GM23338 (cell line): Measurements from ENCODE around the gene ACSL3. TPM values are rescaled to one million over a fixed set of nuclear protein-coding genes. Genes with fewer than 3 reads are reported as not detected.
A peak's percentile ranks its signal among the peaks of the same experiment; 100 is the strongest.

Experiments
- ATAC-seq: fragments of 200-7000 bp; cut with Tn5 transposase; 3 replicates; pipeline ENCODE4 v1.9.1; 2020
- DNase-seq: peaks from one replicate; pipeline ENCODE4 v3.0.0-alpha.2; 2015; ENCODE audit warnings: low spot score
- H2AFZ ChIP-seq: fragments of 200-600 bp; sonication (generic); 2 replicates; pipeline ENCODE4 v1.8.0; 2016; ENCODE audit warnings: antibody characterized with exemption, mild to moderate bottlenecking, moderate library complexity
- H3F3A ChIP-seq: fragments of 200-600 bp; sonication (generic); replicated peaks from 2 replicates; pipeline ENCODE4 v1.8.0; 2017; ENCODE audit warnings: antibody characterized with exemption, mixed run types, low read depth
- H3K27ac ChIP-seq: fragments of 200-600 bp; sonication (generic); 2 replicates; pipeline ENCODE4 v1.6.1; 2016; ENCODE audit warnings: low read depth
- H3K27me3 ChIP-seq: fragments of 200-600 bp; sonication (generic); 2 replicates; pipeline ENCODE4 v1.8.0; 2016; ENCODE audit warnings: mild to moderate bottlenecking, mixed run types, moderate library complexity; ENCODE audit not compliant: insufficient read depth
- H3K36me3 ChIP-seq: fragments of 200-600 bp; sonication (generic); 2 replicates; pipeline ENCODE4 v1.8.0; 2016; ENCODE audit warnings: mild to moderate bottlenecking; ENCODE audit not compliant: insufficient read depth
- H3K4me1 ChIP-seq: fragments of 200-600 bp; sonication (generic); 2 replicates; pipeline ENCODE4 v1.8.0; 2016; ENCODE audit warnings: mild to moderate bottlenecking, moderate library complexity; ENCODE audit not compliant: insufficient read depth
- H3K4me2 ChIP-seq: fragments of 200-600 bp; sonication (generic); 2 replicates; pipeline ENCODE4 v1.7.1; 2017; ENCODE audit warnings: mixed run types
- H3K4me3 ChIP-seq: fragments of 200-600 bp; sonication (generic); 2 replicates; pipeline ENCODE4 v1.6.1; 2016; ENCODE audit warnings: mixed run types
- H3K79me2 ChIP-seq: fragments of 200-600 bp; sonication (generic); replicated peaks from 2 replicates; pipeline ENCODE4 v1.8.0; 2017; ENCODE audit warnings: mild to moderate bottlenecking; ENCODE audit not compliant: insufficient read depth
- H3K9me2 ChIP-seq: fragments of 200-600 bp; sonication (generic); 2 replicates; pipeline ENCODE4 v1.8.0; 2017; ENCODE audit not compliant: insufficient read depth
- H4K20me1 ChIP-seq: fragments of 200-600 bp; sonication (generic); replicated peaks from 2 replicates; pipeline ENCODE4 v1.8.0; 2017; ENCODE audit warnings: mild to moderate bottlenecking; ENCODE audit not compliant: insufficient read depth
- H3K27ac Mint-ChIP-seq: 2 replicates; pipeline ENCODE4 v1.8.0; 2020; ENCODE audit warnings: inconsistent platforms, mild to moderate bottlenecking, moderate library complexity, mixed read lengths
- H3K27me3 Mint-ChIP-seq: 3 replicates; pipeline ENCODE4 v1.8.0; 2022; ENCODE audit warnings: low read depth, mild to moderate bottlenecking, moderate library complexity, mixed read lengths, inconsistent platforms; ENCODE audit not compliant: insufficient read depth, poor library complexity
- H3K36me3 Mint-ChIP-seq: 3 replicates; pipeline ENCODE4 v1.8.0; 2021; ENCODE audit warnings: low read depth, mild to moderate bottlenecking, inconsistent platforms, moderate library complexity, mixed read lengths
- H3K4me1 Mint-ChIP-seq: 3 replicates; pipeline ENCODE4 v1.8.0; 2020; ENCODE audit warnings: mild to moderate bottlenecking, inconsistent platforms, mixed read lengths
- H3K4me3 Mint-ChIP-seq: 3 replicates; pipeline ENCODE4 v1.8.0; 2021; ENCODE audit warnings: moderate library complexity, mild to moderate bottlenecking, inconsistent platforms, mixed read lengths
- H3K9me3 Mint-ChIP-seq: 3 replicates; pipeline ENCODE4 v1.8.0; 2020; ENCODE audit warnings: moderate library complexity, mild to moderate bottlenecking, inconsistent platforms, mixed read lengths
- CREB1 ChIP-seq: fragments of 250-450 bp; sonication (Bioruptor Pico); IDR thresholded peaks from 2 replicates; pipeline ENCODE4 v1.5.0; 2020; ENCODE audit warnings: low read depth, mild to moderate bottlenecking, moderate library complexity
- ETS1 ChIP-seq: IDR thresholded peaks from 2 replicates; pipeline ENCODE4 v1.6.1; 2016; ENCODE audit warnings: antibody characterized with exemption
- EZH2 ChIP-seq: fragments of 200-600 bp; sonication (generic); IDR thresholded peaks from one replicate; pipeline ENCODE4 v1.8.0; 2017; ENCODE audit warnings: antibody characterized with exemption, mild to moderate bottlenecking, low read depth; ENCODE audit not compliant: unreplicated experiment
- EZH2phosphoT487 ChIP-seq: fragments of 200-600 bp; sonication (generic); IDR thresholded peaks from one replicate; pipeline ENCODE4 v1.8.1; 2018; ENCODE audit warnings: antibody characterized with exemption; ENCODE audit not compliant: unreplicated experiment
- JUNB ChIP-seq: IDR thresholded peaks from one replicate; pipeline ENCODE4 v1.6.1; 2016; ENCODE audit warnings: antibody characterized with exemption; ENCODE audit not compliant: unreplicated experiment
- NANOG ChIP-seq: IDR thresholded peaks from 2 replicates; pipeline ENCODE4 v1.6.1; 2016; ENCODE audit warnings: antibody characterized with exemption, borderline replicate concordance
- POLR2AphosphoS5 ChIP-seq: IDR thresholded peaks from 2 replicates; pipeline ENCODE4 v1.6.1; 2016; ENCODE audit warnings: antibody characterized with exemption, low read depth
- REST ChIP-seq: IDR thresholded peaks from one replicate; pipeline ENCODE4 v1.6.1; 2018; ENCODE audit warnings: antibody characterized with exemption; ENCODE audit not compliant: unreplicated experiment
- STAT1 ChIP-seq: IDR thresholded peaks from one replicate; pipeline ENCODE4 v1.6.1; 2016; ENCODE audit warnings: antibody characterized with exemption; ENCODE audit not compliant: unreplicated experiment
- ZNF114 ChIP-seq: fragments of 250-450 bp; sonication (Bioruptor Pico); IDR thresholded peaks from 2 replicates; pipeline ENCODE4 v1.5.0; 2020; ENCODE audit warnings: mild to moderate bottlenecking, moderate library complexity
- ZNF331 ChIP-seq: fragments of 250-450 bp; sonication (Bioruptor Pico); IDR thresholded peaks from 2 replicates; pipeline ENCODE4 v1.5.0; 2020; ENCODE audit warnings: low read depth, mild to moderate bottlenecking, moderate library complexity
- polyA plus RNA-seq: library from polyadenylated mRNA; unstranded; fragments of >200 nt; fragmentation: Nextera tagmentation; extraction: Ambion mirVana; gene quantifications from 2 replicates; pipeline ENCODE4 v1.2.1, GENCODE V29; 2016
- total RNA-seq: library from RNA; depleted of rRNA; stranded (reverse); fragments of >200 nt; shearing (Covaris generic); gene quantifications from 2 replicates; pipeline ENCODE4 v1.2.3, GENCODE V29; 2014
- TF ChIP-seq, protein P1 (sequence below), 2 experiments: fragments of 200-600 bp in 1 of 2; sonication (generic) in 1 of 2; conservative IDR thresholded peaks; 2 replicates each; pipeline versions ENCODE4 v1.5.1 to v1.6.1; 2016 to 2017; ENCODE audit warnings: antibody characterized with exemption in 2 of 2, low read depth in 2 of 2, mild to moderate bottlenecking in 2 of 2, moderate library complexity in 1 of 2

Gene ACSL3
- total and polyA plus RNA-seq, 2 experiments from 2014 or later: 55.3 to 130 TPM

GRCh38 chr2:222960126-222960525, 99.3 kb downstream of the ACSL3 start:
- Histone ChIP-seq H2AFZ (peak overlapping the region; percentile 12), H3K27ac (no peak overlapping the region), H3K4me3 (no peak overlapping the region), H3K4me2 (no peak overlapping the region), H3F3A (no peaks in the 10 kb centered on the region), H3K36me3 (no peaks in the 10 kb centered on the region), H3K27me3 (no peaks in the 10 kb centered on the region), H3K9me2 (peaks cover 7% of the 10 kb centered on the region), H3K4me1 (no peaks in the 10 kb centered on the region), H4K20me1 (no peaks in the 10 kb centered on the region), H3K79me2 (no peaks in the 10 kb centered on the region)
- H3K4me3 Mint-ChIP-seq: no peak overlapping the region
- peaks cover 13% of the 10 kb centered on the region for H3K36me3 Mint-ChIP-seq
- peaks cover 11% of the 10 kb centered on the region for H3K9me3 Mint-ChIP-seq
- no peak for ATAC-seq
- H3K27ac Mint-ChIP-seq: no peak overlapping the region
- TF ChIP-seq EZH2: no peak
- TF ChIP-seq ZNF114 (CRISPR knock-in tag): no peak
- TF ChIP-seq NANOG: no peak
- TF ChIP-seq, protein P1, sequence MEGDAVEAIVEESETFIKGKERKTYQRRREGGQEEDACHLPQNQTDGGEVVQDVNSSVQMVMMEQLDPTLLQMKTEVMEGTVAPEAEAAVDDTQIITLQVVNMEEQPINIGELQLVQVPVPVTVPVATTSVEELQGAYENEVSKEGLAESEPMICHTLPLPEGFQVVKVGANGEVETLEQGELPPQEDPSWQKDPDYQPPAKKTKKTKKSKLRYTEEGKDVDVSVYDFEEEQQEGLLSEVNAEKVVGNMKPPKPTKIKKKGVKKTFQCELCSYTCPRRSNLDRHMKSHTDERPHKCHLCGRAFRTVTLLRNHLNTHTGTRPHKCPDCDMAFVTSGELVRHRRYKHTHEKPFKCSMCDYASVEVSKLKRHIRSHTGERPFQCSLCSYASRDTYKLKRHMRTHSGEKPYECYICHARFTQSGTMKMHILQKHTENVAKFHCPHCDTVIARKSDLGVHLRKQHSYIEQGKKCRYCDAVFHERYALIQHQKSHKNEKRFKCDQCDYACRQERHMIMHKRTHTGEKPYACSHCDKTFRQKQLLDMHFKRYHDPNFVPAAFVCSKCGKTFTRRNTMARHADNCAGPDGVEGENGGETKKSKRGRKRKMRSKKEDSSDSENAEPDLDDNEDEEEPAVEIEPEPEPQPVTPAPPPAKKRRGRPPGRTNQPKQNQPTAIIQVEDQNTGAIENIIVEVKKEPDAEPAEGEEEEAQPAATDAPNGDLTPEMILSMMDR (conservative IDR thresholded peaks at IDR 0.05; ENCODE audit: low read depth in 2 of 2): no peak
- TF ChIP-seq REST: no peak
- no peak for TF ChIP-seq ZNF331 (CRISPR knock-in tag)
- TF ChIP-seq CREB1 (CRISPR knock-in tag): no peak
- TF ChIP-seq EZH2phosphoT487: no peak
- no peak for TF ChIP-seq JUNB
- peaks cover 6% of the 10 kb centered on the region for H3K4me1 Mint-ChIP-seq
- peaks cover 5% of the 10 kb centered on the region for H3K27me3 Mint-ChIP-seq
- DNase-seq: no peak

DNA sequence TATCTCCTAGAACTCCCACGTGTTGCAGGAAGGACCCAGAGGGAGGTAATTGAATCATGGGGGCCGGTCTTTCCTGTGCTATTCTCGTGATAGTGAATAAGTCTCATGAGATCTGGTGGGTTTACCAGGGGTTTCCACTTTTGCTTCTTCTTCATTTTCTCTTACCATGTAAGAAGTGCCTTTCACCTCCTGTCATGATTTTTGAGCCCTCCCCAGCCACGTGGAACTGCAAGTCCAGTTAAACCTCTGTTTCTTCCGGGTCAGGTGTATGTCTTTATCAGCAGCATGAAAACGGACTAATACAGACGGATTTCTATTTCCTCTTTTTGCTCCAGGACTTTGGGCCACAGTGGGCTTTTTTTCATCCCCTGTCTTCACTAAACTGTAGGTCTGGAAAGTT, 102.8 kb downstream of the ACSL3 start:
- Mint-ChIP-seq H3K9me3 (peaks cover 11% of the 10 kb centered on the region), H3K27ac (no peak overlapping the region), H3K4me3 (no peak overlapping the region), H3K27me3 (peaks cover 5% of the 10 kb centered on the region), H3K36me3 (peaks cover 13% of the 10 kb centered on the region), H3K4me1 (peaks cover 6% of the 10 kb centered on the region)
- Histone ChIP-seq H2AFZ (no peak overlapping the region), H3K27me3 (no peaks in the 10 kb centered on the region), H3K4me3 (no peak overlapping the region), H3K4me1 (no peaks in the 10 kb centered on the region), H3K36me3 (no peaks in the 10 kb centered on the region), H4K20me1 (no peaks in the 10 kb centered on the region), H3K9me2 (peaks cover 7% of the 10 kb centered on the region), H3K27ac (no peak overlapping the region), H3F3A (no peaks in the 10 kb centered on the region), H3K4me2 (no peak overlapping the region), H3K79me2 (no peaks in the 10 kb centered on the region)
- no peak for ATAC-seq
- DNase-seq: no peak
- TF ChIP-seq ZNF331 (CRISPR knock-in tag) (no peak), POLR2AphosphoS5 (no peak), ZNF114 (CRISPR knock-in tag) (no peak), REST (no peak), JUNB (no peak), EZH2phosphoT487 (no peak), STAT1 (no peak), ETS1 (no peak), NANOG (no peak), EZH2 (no peak)
- TF ChIP-seq, protein P1 (conservative IDR thresholded peaks at IDR 0.05; ENCODE audit: low read depth in 2 of 2): no peak
